Activated T-cell treated with anti-CD3 and anti-CD28 coated beads, Interleukin-2, amount 50 U/mL, for 1 hour (primary cell): ENCODE measurements around the gene C16orf96.

Experiments
- DNase-seq: peaks from one replicate; pipeline ENCODE4 v3.0.0-alpha.2; 2020

Gene C16orf96

DNA sequence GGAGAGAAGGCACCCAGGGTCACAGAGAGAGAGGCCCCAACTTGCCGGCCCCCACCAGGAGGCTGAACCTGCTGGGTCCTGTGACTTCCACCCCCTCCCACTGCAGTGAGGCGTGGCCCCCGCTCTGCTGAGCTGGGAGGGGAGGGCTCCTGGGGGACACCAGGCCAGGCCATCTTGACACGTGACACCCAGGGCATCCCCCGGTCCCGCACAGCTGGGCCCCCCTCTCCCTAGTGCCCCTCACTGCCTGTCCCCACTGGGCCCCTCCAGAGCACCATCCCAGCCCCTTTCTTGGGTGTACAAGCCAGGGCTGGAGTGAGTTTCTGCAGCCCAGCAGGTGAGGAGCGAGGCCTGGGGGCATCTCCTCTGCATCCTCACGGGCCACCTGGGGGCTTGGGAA lies 46.2 kb downstream of the C16orf96 start:
- no peak for DNase-seq

GRCh38 chr16:4603624-4604170 lies 47.6 kb downstream of the C16orf96 start:
- no peak for DNase-seq

DNA sequence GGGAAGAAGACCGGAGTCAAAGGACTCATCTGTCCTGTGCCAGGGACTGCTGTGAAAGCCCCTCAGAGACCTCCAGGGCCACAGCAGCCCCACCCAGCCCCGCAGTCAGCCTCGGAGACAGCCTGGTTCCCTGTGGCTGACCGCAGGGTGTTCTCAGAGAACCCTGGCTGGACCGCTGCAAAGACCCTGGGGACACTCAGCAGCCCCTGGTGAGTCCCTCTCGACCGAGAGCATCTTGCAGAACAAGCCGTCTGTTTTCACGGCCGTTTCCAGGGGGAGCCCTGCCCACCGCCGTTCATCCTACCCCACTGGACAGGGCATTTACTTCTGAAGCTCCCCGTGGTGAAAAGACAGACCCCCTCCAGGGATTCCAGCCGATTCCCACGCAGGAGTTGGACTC lies 48.3 kb downstream of the C16orf96 start:
- no peak for DNase-seq

DNA sequence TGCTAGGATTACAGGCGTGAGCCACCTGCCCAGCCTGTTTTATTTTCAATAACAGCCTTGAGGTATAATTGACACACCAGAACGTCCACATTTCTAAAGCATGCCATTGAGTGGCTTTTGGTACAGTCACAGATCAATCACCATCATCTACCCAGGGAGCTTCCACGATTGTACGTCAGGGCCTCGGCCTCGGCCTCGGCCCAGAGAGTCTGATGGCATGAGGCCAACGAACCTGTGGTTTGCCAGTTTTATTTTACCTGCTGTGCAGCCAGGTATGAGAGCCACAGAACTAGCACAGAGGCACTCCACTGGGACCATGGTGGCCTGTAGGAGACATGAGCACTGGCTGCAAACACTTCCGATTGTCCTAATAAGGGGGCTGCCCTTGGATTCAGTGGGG lies 50.2 kb downstream of the C16orf96 start:
- DNase-seq: no peak

GRCh38 chr16:4607841-4608703 lies 51.9 kb downstream of the C16orf96 start:
- no peak for DNase-seq

DNA sequence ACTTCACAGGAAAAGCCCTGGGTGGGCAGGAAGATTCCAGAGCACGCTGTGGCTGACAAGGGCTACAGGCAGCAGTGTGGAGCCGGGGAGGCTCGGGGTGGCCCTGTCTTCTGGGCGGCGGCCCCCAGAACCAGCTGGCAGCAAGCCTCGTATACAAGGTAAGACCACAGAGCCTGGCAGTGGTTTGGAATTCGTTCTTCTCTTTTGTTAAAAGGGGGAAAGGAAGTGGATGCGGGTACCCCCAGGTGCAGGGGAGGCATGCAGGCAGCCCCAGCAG lies 52.5 kb downstream of the C16orf96 start:
- no peak for DNase-seq

GRCh38 chr16:4609200-4610010 lies 53.3 kb downstream of the C16orf96 start:
- DNase-seq: no peak

DNA sequence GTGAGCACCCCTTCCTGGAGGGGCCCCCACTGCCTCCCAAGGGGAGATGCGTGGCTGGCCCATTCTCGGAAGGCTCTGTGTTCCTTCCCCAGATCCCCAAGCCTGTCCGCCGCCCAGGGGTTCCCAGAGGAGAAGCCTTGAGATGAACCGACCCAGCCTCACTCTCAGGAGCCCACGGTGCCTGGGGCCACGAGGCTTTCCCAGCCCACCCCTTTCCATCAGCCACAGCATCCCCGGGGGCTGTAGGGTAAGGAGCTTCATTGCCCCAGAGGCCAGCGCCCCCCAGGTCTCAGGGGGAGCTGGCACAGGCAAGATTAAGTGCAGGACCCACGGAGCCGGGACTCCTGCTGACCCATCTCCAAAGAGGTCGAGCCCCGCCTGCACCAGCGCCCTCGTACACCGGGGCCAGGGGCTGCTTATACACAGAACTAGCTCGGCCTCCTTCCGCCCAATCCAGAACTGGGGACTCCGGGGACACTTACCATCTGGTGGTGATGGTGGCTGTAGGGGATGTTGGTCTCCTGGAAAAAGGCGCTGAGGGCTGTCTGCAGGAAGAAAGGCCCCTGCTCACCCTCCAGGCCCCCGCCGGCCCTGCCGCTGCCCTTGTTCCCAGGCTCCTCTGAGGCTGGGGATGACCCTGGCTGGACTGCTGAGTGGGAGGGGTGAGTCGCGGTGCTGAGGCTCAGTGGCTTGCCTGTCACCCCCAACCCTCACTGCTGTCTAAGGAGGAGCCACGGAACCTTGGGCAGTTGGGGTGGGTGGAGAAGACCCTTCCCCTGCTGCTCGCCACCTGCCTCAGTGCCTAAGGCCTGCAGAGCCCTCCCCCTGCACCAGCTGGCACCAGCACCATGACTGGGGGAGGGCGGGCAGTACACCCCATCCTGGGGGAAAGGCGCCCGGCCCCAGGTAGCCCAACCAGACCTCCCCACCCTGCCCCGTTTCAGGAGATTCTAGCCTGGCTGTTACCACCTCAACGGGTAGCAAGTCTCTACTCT lies 54.2 kb downstream of the C16orf96 start:
- DNase-seq: no peak

GRCh38 chr16:4611337-4612021 lies 55.3 kb downstream of the C16orf96 start:
- DNase-seq: no peak

- no peak for DNase-seq
Measured at GRCh38 chr16:4612474-4612931, 56.4 kb downstream of the C16orf96 start.

DNA sequence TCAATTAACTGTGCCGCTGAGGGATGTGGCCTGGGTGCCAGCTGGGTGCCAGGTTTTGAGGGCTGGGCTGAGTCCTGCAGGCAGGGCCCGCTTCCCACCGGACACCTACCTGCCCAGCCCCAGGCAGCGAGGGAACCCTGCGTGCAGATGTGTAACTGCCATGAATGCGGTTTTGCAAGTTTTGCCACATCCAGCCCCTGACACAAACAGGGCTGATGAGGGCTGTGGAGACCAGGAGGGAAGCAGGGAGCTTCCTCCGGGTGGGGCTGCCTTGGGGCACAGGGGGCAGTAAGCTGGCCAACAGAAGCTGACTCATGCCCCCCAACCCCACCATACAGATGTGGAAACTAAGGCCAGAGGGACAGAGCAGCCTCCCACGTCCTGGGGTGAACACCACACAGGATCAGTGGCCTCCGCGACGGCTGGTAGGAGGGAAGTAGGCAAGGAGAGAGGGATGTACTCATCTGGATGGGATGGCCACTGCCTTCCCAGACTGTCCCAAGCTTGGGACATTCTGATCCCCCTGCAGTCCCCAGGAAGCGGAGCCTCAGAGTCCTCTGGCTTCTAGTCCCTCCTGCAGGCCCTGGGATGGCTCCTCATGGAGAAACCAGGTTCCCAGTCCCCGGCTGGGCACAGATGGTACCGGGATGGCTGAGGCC lies 57.0 kb downstream of the C16orf96 start:
- no peak for DNase-seq

DNA sequence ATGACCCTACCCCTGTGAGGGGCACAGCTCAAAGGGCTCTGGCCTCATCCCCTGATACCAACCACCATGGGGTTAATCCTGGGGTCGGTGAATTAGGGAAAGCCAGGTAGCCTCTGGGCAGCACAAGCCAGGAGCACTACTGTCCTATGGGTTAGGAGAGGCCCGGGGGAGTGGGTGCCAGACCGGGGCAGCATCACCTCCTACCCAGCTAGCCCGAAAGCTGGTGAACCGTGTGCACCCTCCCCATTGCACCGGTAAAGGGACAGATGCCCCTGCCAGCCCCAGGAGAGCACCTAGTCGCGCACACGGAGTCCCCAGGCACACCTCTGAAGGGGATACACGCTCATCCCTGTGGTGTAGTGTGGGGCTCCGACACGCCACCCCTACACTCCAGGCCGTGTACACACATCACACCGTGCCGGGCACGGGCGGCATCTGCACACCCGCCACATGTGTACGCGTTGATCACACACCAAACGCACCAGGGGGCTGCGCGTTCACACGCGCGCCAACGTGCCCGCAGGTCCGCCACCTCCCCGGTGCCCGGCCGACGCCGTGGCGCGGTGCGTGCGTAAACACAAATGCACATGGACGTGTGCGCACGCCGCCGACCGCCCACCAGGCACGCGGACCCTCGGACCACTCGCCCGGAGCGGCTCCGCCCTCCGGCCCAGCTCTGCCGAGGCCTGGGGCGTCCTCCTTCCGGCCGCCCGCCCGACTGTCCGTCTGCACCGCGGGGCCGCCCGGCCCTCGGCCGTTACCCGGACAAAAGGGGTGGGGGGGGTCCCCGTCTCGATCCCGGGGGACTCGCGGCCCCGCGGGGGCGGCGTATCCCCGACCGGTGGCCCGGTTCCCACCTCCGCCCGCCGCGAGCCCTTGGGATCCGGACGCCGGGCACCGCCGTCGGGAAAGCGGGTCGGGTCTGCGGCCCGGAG lies 57.8 kb downstream of the C16orf96 start:
- DNase-seq: peak; percentile 41

DNA sequence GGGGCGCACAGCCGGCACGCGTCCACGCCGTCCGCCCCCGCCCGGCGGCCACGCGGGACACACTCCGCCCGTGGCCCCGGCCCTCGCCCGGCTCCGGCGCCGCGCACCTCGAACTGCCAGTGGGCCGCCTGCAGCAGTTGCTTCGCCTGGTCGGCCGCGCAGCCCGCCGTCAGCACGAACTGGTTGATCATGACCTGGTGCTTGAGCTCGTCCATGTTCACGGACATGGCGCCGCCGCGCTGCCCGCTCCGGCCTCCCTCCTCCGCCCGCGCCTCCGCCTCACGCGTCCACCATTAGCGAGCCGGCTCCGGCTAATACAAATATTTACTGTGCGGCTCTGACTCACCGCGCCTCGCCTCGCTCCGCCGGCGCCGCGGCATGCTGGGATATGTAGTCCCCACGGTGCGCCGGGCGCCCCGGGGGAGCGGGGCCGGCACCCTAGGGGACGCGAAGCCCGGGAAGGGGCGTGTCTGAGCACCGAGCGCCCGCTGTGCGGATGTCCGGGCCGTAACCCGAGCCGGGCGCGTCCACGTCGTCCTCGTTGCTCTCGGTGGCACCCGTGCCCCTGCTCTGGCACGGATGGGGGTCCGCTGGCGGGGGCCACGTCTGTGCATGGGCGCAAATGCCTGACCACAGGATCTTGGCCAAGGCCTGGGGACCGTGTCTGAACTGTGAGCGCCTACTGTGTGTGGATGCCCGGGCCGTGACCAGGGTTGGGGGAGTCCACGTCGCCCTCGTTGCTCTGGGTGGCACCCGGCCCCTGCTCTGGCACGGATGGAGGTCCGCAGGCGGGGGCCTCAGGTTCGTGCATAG lies 58.6 kb downstream of the C16orf96 start, which contains the start of gene UBALD1:
Gene UBALD1 (minus strand): TSS at position 318 of the 813 bp plus-strand sequence. CDS start 91 bp downstream, at position 227.
- peak; percentile 80 for DNase-seq

DNA sequence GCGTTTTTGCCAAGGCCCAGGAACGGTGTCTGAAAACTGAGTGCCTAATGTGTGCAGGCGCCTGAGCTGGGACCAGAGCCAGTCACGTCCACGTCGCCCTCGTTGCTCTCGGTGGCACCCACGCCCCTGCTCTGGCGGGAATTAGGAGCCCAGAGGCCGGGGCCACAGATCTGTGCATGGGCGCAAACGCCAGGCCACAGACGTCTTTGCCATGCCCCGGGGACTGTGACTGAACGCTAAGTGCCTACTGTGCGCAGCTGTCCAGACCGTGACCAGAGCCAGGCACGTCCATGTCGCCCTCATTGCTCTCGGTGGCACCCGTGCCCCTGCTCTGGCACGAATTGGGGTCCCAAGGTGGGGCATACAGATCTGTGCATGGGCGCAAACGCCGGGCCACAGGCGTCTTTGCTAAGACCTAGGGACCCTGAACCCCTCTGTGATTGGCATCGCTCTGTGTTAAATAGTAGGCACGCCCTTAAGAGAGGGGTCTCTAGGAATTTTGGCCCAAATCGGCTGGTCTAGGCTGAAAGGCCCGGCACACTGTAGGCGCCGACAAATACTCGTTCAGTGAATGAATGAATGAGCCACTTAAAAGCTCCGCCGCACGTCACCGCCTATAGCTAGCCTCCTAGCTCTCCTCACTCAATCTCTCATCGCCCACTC lies 59.4 kb downstream of the C16orf96 start:
- DNase-seq: no peak

- DNase-seq: peak; percentile 96
Measured at GRCh38 chr16:4616047-4616811, 60.1 kb downstream of the C16orf96 start.

DNA sequence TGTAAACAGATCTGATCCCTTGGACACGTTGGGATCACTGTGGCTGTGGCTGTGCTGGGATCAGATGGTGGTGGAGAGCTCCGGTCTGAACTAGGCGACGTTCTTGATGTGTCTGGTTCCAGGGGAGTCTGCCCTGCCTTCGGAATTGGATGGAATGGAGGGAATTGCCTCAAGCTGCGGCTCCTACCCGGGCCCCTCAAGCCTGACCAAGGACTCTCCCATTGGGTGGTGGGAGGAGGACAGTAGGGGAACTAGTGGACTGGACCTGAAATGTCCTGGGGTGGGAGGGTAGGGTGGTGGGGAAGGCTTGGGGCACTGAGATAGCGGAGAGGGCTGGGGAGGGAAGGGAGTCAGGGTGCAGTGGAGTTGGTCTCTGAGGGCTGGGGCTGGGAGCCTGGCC lies 61.7 kb downstream of the C16orf96 start:
- DNase-seq: no peak

- no peak for DNase-seq
Measured at GRCh38 chr16:4618645-4619418, 62.7 kb downstream of the C16orf96 start.
